ENCODE data around the gene ETF1.

The ETF1 gene

GRCh38 chr5:138570871-138571270 is 27.8 kb upstream of the ETF1 start:
- no peak for TF ChIP-seq ZFX (IDR thresholded peaks at IDR 0.05; ENCODE audit: borderline replicate concordance)
- no peak for TF ChIP-seq CTCF (IDR thresholded peaks at IDR 0.05)
- H3K27ac ChIP-seq = no peak overlapping the region

GRCh38 chr5:138569782-138570181 is 26.7 kb upstream of the ETF1 start:
- no peak overlapping the region for H3K27ac ChIP-seq
- TF ChIP-seq CTCF (IDR thresholded peaks at IDR 0.05) (no peak), ZFX (IDR thresholded peaks at IDR 0.05; ENCODE audit: borderline replicate concordance) (no peak)

GRCh38 chr5:138568061-138568824 is 25.2 kb upstream of the ETF1 start:
- no peak overlapping the region for H3K27ac ChIP-seq
- TF ChIP-seq CTCF (IDR thresholded peaks at IDR 0.05) = no peak
- TF ChIP-seq ZFX (IDR thresholded peaks at IDR 0.05; ENCODE audit: borderline replicate concordance) = no peak

- TF ChIP-seq ZFX (IDR thresholded peaks at IDR 0.05; ENCODE audit: borderline replicate concordance) (no peak), CTCF (IDR thresholded peaks at IDR 0.05) (no peak)
- H3K27ac ChIP-seq = no peak overlapping the region
Measured at GRCh38 chr5:138566792-138567191, 23.8 kb upstream of the ETF1 start.

- no peak for TF ChIP-seq CTCF (IDR thresholded peaks at IDR 0.05)
- H3K27ac ChIP-seq = no peak overlapping the region
Measured at GRCh38 chr5:138565100-138565821, 22.2 kb upstream of the ETF1 start.

- TF ChIP-seq CTCF (IDR thresholded peaks at IDR 0.05) = no peak
- TF ChIP-seq ZFX (IDR thresholded peaks at IDR 0.05; ENCODE audit: borderline replicate concordance) = no peak
Measured at GRCh38 chr5:138564242-138564641, 21.2 kb upstream of the ETF1 start.

More at GRCh38 chr5:138564242-138564641, 21.2 kb upstream of the ETF1 start:
- H3K27ac ChIP-seq = no peak overlapping the region

Measured in 22Rv1 (cell line).